ENCODE data around the gene OSCP1. TPM values are rescaled to one million over a fixed set of nuclear protein-coding genes. Genes with fewer than 3 reads are reported as not detected.

The OSCP1 gene
- total RNA-seq, 1 donor from 2014 or later, result not detected

GRCh38 chr1:36475910-36476604 lies 25.8 kb upstream of the OSCP1 start:
- intact Hi-C loops (cut with micrococcal nuclease), result no loop called here

GRCh38 chr1:36475341-36475740 lies 25.1 kb upstream of the OSCP1 start:
- intact Hi-C loops (cut with micrococcal nuclease), result no loop called here

GRCh38 chr1:36472656-36473055 lies 22.4 kb upstream of the OSCP1 start:
- intact Hi-C loops (cut with micrococcal nuclease), result no loop called here

- intact Hi-C loops (cut with micrococcal nuclease), result no loop called here
Observed at GRCh38 chr1:36471830-36472641, 21.8 kb upstream of the OSCP1 start.

- intact Hi-C loops (cut with micrococcal nuclease), result loop anchor here (10.0 kb wide), 1 partner anchor 1006 kb away; the partner anchor contains the start of gene ZC3H12A
Observed at GRCh38 chr1:36469163-36469562, 18.9 kb upstream of the OSCP1 start.

- intact Hi-C loops (cut with micrococcal nuclease), result loop anchor here (10.0 kb wide), 1 partner anchor 1007 kb away; the partner anchor contains the start of gene ZC3H12A
Observed at GRCh38 chr1:36467700-36468455, 17.6 kb upstream of the OSCP1 start.

- intact Hi-C loops (cut with micrococcal nuclease), result loop anchor here (10.0 kb wide), 1 partner anchor 1008 kb away; the partner anchor contains the start of gene ZC3H12A
Observed at GRCh38 chr1:36467027-36467410, 16.8 kb upstream of the OSCP1 start.

- intact Hi-C loops (cut with micrococcal nuclease), result loop anchor here (10.0 kb wide), 1 partner anchor 1008 kb away; the partner anchor contains the start of gene ZC3H12A
Observed at GRCh38 chr1:36466370-36467026, 16.2 kb upstream of the OSCP1 start.

GRCh38 chr1:36465731-36466369 lies 15.6 kb upstream of the OSCP1 start:
- intact Hi-C loops (cut with micrococcal nuclease), result loop anchor here (10.0 kb wide), 1 partner anchor 1009 kb away; the partner anchor contains the start of gene ZC3H12A

- intact Hi-C loops (cut with micrococcal nuclease), result loop anchor here (1.0 to 10.0 kb wide), 7 partner anchors 10 to 1228 kb away; partner anchors contain the start of genes CDCA8, KIAA0319L, NCDN and OSCP1
Observed at GRCh38 chr1:36464605-36465393, 14.5 kb upstream of the OSCP1 start.

GRCh38 chr1:36463803-36464604 lies 13.8 kb upstream of the OSCP1 start, which contains the start of gene MRPS15:
Gene MRPS15 (minus strand): TSS chr1:36464384. CDS start chr1:36464275, 109 bp downstream.
- intact Hi-C loops (cut with micrococcal nuclease), result loop anchor here (1.0 to 10.0 kb wide), 7 partner anchors 10 to 1228 kb away; partner anchors contain the start of genes CDCA8, KIAA0319L, NCDN and OSCP1

- intact Hi-C loops (cut with micrococcal nuclease), result loop anchor here (10.0 kb wide), 1 partner anchor 1011 kb away; the partner anchor contains the start of gene ZC3H12A
Observed at GRCh38 chr1:36463463-36463802, 13.2 kb upstream of the OSCP1 start.

GRCh38 chr1:36458910-36459309 lies 8.7 kb upstream of the OSCP1 start:
- intact Hi-C loops (cut with micrococcal nuclease), result loop anchor here (1.0 kb wide), 1 partner anchor 9 kb away; the partner anchor contains the start of gene OSCP1

GRCh38 chr1:36457691-36458090 lies 7.4 kb upstream of the OSCP1 start:
- intact Hi-C loops (cut with micrococcal nuclease), result no loop called here

- intact Hi-C loops (cut with micrococcal nuclease), result no loop called here
Observed at GRCh38 chr1:36456391-36456928, 6.2 kb upstream of the OSCP1 start.

- intact Hi-C loops (cut with micrococcal nuclease), result no loop called here
Observed at GRCh38 chr1:36455386-36455785, 5.1 kb upstream of the OSCP1 start.

- intact Hi-C loops (cut with micrococcal nuclease), result no loop called here
Observed at GRCh38 chr1:36453600-36454388, 3.5 kb upstream of the OSCP1 start.
